HG03064 (cell line): ENCODE results near the gene A2M.

Experiments
- ATAC-seq: cut with Tn5 transposase; IDR thresholded peaks from one replicate; pipeline ENCODE4 v1.9.1; 2021; ENCODE audit warnings: low read depth; ENCODE audit not compliant: unreplicated experiment

A2M gene

GRCh38 chr12:9075138-9075535 lies 40.6 kb downstream of the A2M start:
- ATAC-seq: no peak

GRCh38 chr12:9074484-9075137 lies 41.1 kb downstream of the A2M start:
- ATAC-seq: no peak

- ATAC-seq: no peak
Observed at GRCh38 chr12:9073076-9073475, 42.6 kb downstream of the A2M start.

GRCh38 chr12:9072481-9073038 lies 43.2 kb downstream of the A2M start:
- ATAC-seq: no peak

GRCh38 chr12:9071969-9072368 lies 43.8 kb downstream of the A2M start:
- no peak for ATAC-seq

- ATAC-seq: no peak
Observed at GRCh38 chr12:9071518-9071917, 44.2 kb downstream of the A2M start.

GRCh38 chr12:9070351-9070750 lies 45.4 kb downstream of the A2M start:
- ATAC-seq: no peak

- ATAC-seq: no peak
Observed at GRCh38 chr12:9068600-9068999, 47.1 kb downstream of the A2M start.

- no peak for ATAC-seq
Observed at GRCh38 chr12:9068086-9068485, 47.6 kb downstream of the A2M start.

GRCh38 chr12:9066755-9067423 lies 48.8 kb downstream of the A2M start:
- ATAC-seq: no peak

GRCh38 chr12:9066183-9066623 lies 49.5 kb downstream of the A2M start:
- ATAC-seq: no peak

- no peak for ATAC-seq
Observed at GRCh38 chr12:9065607-9065856, 50.2 kb downstream of the A2M start.

- ATAC-seq: no peak
Observed at GRCh38 chr12:9064815-9065606, 50.7 kb downstream of the A2M start.

GRCh38 chr12:9064201-9064814 lies 51.4 kb downstream of the A2M start:
- no peak for ATAC-seq

- no peak for ATAC-seq
Observed at GRCh38 chr12:9052610-9053009, 63.1 kb downstream of the A2M start.

- no peak for ATAC-seq
Observed at GRCh38 chr12:9051158-9051550, 64.6 kb downstream of the A2M start.

GRCh38 chr12:9050521-9051157 lies 65.1 kb downstream of the A2M start:
- no peak for ATAC-seq

GRCh38 chr12:9049520-9050133 lies 66.1 kb downstream of the A2M start:
- no peak for ATAC-seq

GRCh38 chr12:9048930-9049329 lies 66.8 kb downstream of the A2M start:
- ATAC-seq: no peak

GRCh38 chr12:9047105-9047504 lies 68.6 kb downstream of the A2M start:
- ATAC-seq: no peak
